ENCODE measurements around the gene DMD.

DNA sequence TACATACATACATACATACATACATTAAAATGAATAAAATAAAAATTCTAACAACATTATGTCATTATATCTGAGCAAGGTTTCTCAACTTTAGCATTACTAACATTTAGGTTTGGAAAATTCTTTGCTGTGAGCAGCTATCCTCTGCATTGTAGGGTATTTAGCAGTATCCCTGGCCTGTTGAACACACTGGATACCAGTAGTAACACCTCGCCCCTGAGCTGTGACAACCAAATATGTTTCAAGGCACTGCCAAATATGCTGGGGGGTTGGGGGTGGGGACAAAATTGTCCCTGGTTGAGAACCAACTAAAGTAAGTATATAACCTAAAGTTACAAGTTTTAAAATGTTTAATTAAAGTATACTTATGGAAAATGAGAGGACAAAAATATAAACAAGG, 1278.6 kb downstream of the DMD start:
- TF ChIP-seq, protein P1, sequence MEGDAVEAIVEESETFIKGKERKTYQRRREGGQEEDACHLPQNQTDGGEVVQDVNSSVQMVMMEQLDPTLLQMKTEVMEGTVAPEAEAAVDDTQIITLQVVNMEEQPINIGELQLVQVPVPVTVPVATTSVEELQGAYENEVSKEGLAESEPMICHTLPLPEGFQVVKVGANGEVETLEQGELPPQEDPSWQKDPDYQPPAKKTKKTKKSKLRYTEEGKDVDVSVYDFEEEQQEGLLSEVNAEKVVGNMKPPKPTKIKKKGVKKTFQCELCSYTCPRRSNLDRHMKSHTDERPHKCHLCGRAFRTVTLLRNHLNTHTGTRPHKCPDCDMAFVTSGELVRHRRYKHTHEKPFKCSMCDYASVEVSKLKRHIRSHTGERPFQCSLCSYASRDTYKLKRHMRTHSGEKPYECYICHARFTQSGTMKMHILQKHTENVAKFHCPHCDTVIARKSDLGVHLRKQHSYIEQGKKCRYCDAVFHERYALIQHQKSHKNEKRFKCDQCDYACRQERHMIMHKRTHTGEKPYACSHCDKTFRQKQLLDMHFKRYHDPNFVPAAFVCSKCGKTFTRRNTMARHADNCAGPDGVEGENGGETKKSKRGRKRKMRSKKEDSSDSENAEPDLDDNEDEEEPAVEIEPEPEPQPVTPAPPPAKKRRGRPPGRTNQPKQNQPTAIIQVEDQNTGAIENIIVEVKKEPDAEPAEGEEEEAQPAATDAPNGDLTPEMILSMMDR (IDR thresholded peaks at IDR 0.05) = no peak
- TF ChIP-seq EZH2 (IDR thresholded peaks at IDR 0.05) = no peak
- TF ChIP-seq EZH2phosphoT487 (IDR thresholded peaks at IDR 0.05) = no peak

Measured in neural progenitor cell (in vitro differentiated cells).